Measurements from ENCODE around the gene ABI3. TPM values are rescaled to one million over a fixed set of nuclear protein-coding genes. Genes with fewer than 3 reads are reported as not detected.

Gene ABI3
- total RNA-seq, 1 donor from 2014 or later = 0.77 TPM

GRCh38 chr17:49194297-49194607, 16.3 kb upstream of the ABI3 start:
- Histone ChIP-seq H2AFZ (ENCODE audit: low read depth, low read length) (no peak overlapping the region), H4K20me1 (ENCODE audit: insufficient read depth, low read length) (no peaks in the 10 kb centered on the region), H3K9me3 (ENCODE audit: insufficient read depth, low read depth, low read length) (no peaks in the 10 kb centered on the region), H3K4me1 (ENCODE audit: insufficient read depth, low read length) (peaks cover 10% of the 10 kb centered on the region), H3K79me2 (ENCODE audit: insufficient read depth, low read length) (no peaks in the 10 kb centered on the region), H3K4me3 (ENCODE audit: insufficient read depth, low read depth, low read length) (no peak overlapping the region), H3K4me2 (ENCODE audit: low read length) (peak overlapping the region; percentile 91), H3K27ac (ENCODE audit: low read depth, low read length) (no peak overlapping the region), H3K36me3 (ENCODE audit: insufficient read depth, low read length) (no peaks in the 10 kb centered on the region), H3K27me3 (ENCODE audit: insufficient read depth, low read length) (no peaks in the 10 kb centered on the region), H3K9ac (ENCODE audit: low read length) (peak overlapping the region; percentile 90)
- Mint-ChIP-seq H3K9me3 (ENCODE audit: unreplicated experiment) (no peaks in the 10 kb centered on the region), H3K4me3 (ENCODE audit: unreplicated experiment) (no peak overlapping the region), H3K27me3 (ENCODE audit: low read depth, unreplicated experiment) (no peaks in the 10 kb centered on the region), H3K27ac (ENCODE audit: unreplicated experiment) (no peak overlapping the region), H3K4me1 (ENCODE audit: low read depth, unreplicated experiment) (peaks cover 6% of the 10 kb centered on the region), H3K36me3 (ENCODE audit: low read depth, unreplicated experiment) (no peaks in the 10 kb centered on the region)
- TF ChIP-seq CTCF (IDR thresholded peaks at IDR 0.05; ENCODE audit: insufficient read depth, low read depth, low read length) (no peak), EZH2 (IDR thresholded peaks at IDR 0.05; ENCODE audit: insufficient read depth, low read length) (no peak)
- DNase-seq (ENCODE audit: low read depth) = no peak
- FAIRE-seq = no peak

GRCh38 chr17:49195751-49196150, 14.8 kb upstream of the ABI3 start:
- H3K36me3 Mint-ChIP-seq (ENCODE audit: low read depth, unreplicated experiment) = no peaks in the 10 kb centered on the region
- Histone ChIP-seq H2AFZ (ENCODE audit: low read depth, low read length) (no peak overlapping the region), H3K9me3 (ENCODE audit: insufficient read depth, low read depth, low read length) (no peaks in the 10 kb centered on the region), H3K4me2 (ENCODE audit: low read length) (no peak overlapping the region), H3K9ac (ENCODE audit: low read length) (no peak overlapping the region), H3K79me2 (ENCODE audit: insufficient read depth, low read length) (no peaks in the 10 kb centered on the region), H3K4me1 (ENCODE audit: insufficient read depth, low read length) (peaks cover 10% of the 10 kb centered on the region), H3K36me3 (ENCODE audit: insufficient read depth, low read length) (no peaks in the 10 kb centered on the region), H4K20me1 (ENCODE audit: insufficient read depth, low read length) (no peaks in the 10 kb centered on the region), H3K27ac (ENCODE audit: low read depth, low read length) (no peak overlapping the region), H3K27me3 (ENCODE audit: insufficient read depth, low read length) (no peaks in the 10 kb centered on the region), H3K4me3 (ENCODE audit: insufficient read depth, low read depth, low read length) (no peak overlapping the region)
- H3K4me1 Mint-ChIP-seq (ENCODE audit: low read depth, unreplicated experiment) = peaks cover 6% of the 10 kb centered on the region
- H3K27me3 Mint-ChIP-seq (ENCODE audit: low read depth, unreplicated experiment) = no peaks in the 10 kb centered on the region
- no peak overlapping the region for H3K4me3 Mint-ChIP-seq (ENCODE audit: unreplicated experiment)
- H3K9me3 Mint-ChIP-seq (ENCODE audit: unreplicated experiment) = peaks cover 2% of the 10 kb centered on the region
- no peak for TF ChIP-seq CTCF (IDR thresholded peaks at IDR 0.05; ENCODE audit: insufficient read depth, low read depth, low read length)
- no peak for TF ChIP-seq EZH2 (IDR thresholded peaks at IDR 0.05; ENCODE audit: insufficient read depth, low read length)
- FAIRE-seq (no peak), DNase-seq (ENCODE audit: low read depth) (no peak)
- no peak overlapping the region for H3K27ac Mint-ChIP-seq (ENCODE audit: unreplicated experiment)

GRCh38 chr17:49196520-49196919, 14.0 kb upstream of the ABI3 start:
- peaks cover 12% of the 10 kb centered on the region for H3K4me1 ChIP-seq (ENCODE audit: insufficient read depth, low read length)
- no peaks in the 10 kb centered on the region for H4K20me1 ChIP-seq (ENCODE audit: insufficient read depth, low read length)
- Mint-ChIP-seq H3K27ac (ENCODE audit: unreplicated experiment) (no peak overlapping the region), H3K36me3 (ENCODE audit: low read depth, unreplicated experiment) (no peaks in the 10 kb centered on the region), H3K4me3 (ENCODE audit: unreplicated experiment) (no peak overlapping the region), H3K9me3 (ENCODE audit: unreplicated experiment) (peaks cover 2% of the 10 kb centered on the region), H3K4me1 (ENCODE audit: low read depth, unreplicated experiment) (peaks cover 7% of the 10 kb centered on the region), H3K27me3 (ENCODE audit: low read depth, unreplicated experiment) (no peaks in the 10 kb centered on the region)
- H3K79me2 ChIP-seq (ENCODE audit: insufficient read depth, low read length) = no peaks in the 10 kb centered on the region
- no peaks in the 10 kb centered on the region for H3K27me3 ChIP-seq (ENCODE audit: insufficient read depth, low read length)
- H3K4me2 ChIP-seq (ENCODE audit: low read length) = no peak overlapping the region
- no peak overlapping the region for H3K9ac ChIP-seq (ENCODE audit: low read length)
- FAIRE-seq (no peak), DNase-seq (ENCODE audit: low read depth) (no peak)
- no peak overlapping the region for H2AFZ ChIP-seq (ENCODE audit: low read depth, low read length)
- no peaks in the 10 kb centered on the region for H3K9me3 ChIP-seq (ENCODE audit: insufficient read depth, low read depth, low read length)
- TF ChIP-seq CTCF (IDR thresholded peaks at IDR 0.05; ENCODE audit: insufficient read depth, low read depth, low read length) (no peak), EZH2 (IDR thresholded peaks at IDR 0.05; ENCODE audit: insufficient read depth, low read length) (no peak)
- no peaks in the 10 kb centered on the region for H3K36me3 ChIP-seq (ENCODE audit: insufficient read depth, low read length)
- no peak overlapping the region for H3K4me3 ChIP-seq (ENCODE audit: insufficient read depth, low read depth, low read length)
- H3K27ac ChIP-seq (ENCODE audit: low read depth, low read length) = no peak overlapping the region
